ENCODE data around the gene WWOX.

DNA sequence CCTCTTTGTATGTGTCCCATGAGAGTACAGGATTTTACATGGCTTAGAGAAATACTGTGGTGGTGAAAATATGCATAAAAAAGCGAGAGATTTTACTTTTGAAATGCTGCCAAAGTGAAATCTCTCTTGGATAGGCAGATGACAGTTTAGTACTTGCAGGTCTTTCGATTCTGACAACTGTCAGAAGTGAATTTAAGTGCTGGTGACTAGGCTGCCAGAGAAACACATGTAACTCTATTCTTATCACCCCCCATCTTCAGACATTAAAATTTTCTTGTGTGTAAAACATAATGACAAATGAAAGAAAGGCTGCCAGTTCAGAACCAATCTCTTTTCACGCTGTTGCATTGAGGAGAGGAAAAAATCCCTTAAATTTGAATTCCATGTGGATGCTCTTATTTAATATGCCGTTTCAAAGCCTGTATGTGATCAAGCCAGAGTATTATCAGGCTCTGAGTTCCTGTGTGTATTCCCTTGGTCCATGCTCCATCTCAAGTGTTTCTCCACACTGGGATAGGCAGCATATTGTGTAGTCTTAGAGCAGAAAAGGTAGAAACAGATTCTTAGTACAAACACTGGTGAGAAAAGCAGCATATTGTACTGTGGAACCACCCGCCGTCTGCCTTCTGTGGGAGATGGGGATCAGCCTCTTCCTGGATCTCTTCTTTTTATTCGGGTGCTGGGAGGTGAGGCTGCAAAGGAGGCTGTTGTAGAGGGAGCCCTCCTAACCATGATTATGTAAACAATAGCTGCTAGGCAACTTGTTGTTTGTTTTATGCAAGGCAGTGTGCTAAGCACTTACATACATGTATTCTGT lies 291.3 kb downstream of the WWOX start:
- no peak for TF ChIP-seq YY1 (IDR thresholded peaks at IDR 0.05; ENCODE audit: insufficient read depth, insufficient read length)
- TF ChIP-seq ZNF274 (IDR thresholded peaks at IDR 0.05; ENCODE audit: low read depth, low read length): no peak
- TF ChIP-seq SUZ12 (IDR thresholded peaks at IDR 0.05; ENCODE audit: extremely low read depth, insufficient read depth, insufficient read length): no peak

Data from NT2/D1 (cell line).